AG04449 (cell line): Measurements from ENCODE around the gene PDZD2.

Experiments used
- CTCF ChIA-PET: fragments of 350-600 bp; formaldehyde crosslinking; extraction: SDS; loops from one replicate; lab custom pipeline; 2021; ENCODE audit warnings: antibody characterized with exemption; lab: Yijun Ruan, JAX
- POLR2A ChIA-PET: fragments of 400-600, 350-600 bp; formaldehyde crosslinking; extraction: SDS; loops from one replicate; lab custom pipeline; 2020; ENCODE audit warnings: antibody characterized with exemption, inconsistent platforms; lab: Yijun Ruan, JAX
- DNase-seq: peaks from one replicate; pipeline ENCODE4 v3.0.0-alpha.2; 2010; ENCODE audit warnings: low read depth, low spot score
- H3K4me3 ChIP-seq: 2 replicates; pipeline ENCODE4 v1.5.1; 2011; ENCODE audit warnings: low read depth, mild to moderate bottlenecking, control low read depth, low read length
- TF ChIP-seq, protein P1 (sequence below): IDR thresholded peaks from one replicate; pipeline ENCODE4 v1.5.1; 2011; ENCODE audit warnings: mild to moderate bottlenecking, moderate library complexity, low read length, control low read depth, inconsistent platforms; ENCODE audit not compliant: insufficient read depth; ENCODE audit errors: missing control alignments

The PDZD2 gene

DNA sequence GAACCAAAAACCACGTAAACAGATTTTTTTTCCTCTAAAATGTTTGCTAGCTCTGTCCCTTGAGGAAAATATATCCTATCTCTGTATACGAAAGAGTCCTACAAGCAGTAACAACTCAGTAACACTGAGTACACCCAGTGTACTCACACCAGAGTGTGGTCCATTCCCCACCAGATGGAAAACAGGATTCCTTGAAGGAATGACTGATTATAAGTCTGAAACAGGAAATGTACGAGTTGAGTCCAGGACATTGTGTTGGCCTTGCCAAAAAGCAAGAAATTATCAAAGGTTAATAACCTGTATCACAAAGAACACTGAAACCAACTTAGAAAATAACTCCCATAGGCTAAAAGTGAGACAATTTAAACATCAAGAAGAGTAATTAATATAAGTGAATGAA lies 514.8 kb downstream of the PDZD2 start:
- ChIA-PET CTCF (interaction anchor here (1.4 kb wide), 1 partner anchor 176 kb away, joined by 3 read pairs; no protein-coding TSS in a partner anchor), POLR2A (no interaction called here)
- DNase-seq = no peak
- no peak overlapping the region for H3K4me3 ChIP-seq
- TF ChIP-seq, protein P1, sequence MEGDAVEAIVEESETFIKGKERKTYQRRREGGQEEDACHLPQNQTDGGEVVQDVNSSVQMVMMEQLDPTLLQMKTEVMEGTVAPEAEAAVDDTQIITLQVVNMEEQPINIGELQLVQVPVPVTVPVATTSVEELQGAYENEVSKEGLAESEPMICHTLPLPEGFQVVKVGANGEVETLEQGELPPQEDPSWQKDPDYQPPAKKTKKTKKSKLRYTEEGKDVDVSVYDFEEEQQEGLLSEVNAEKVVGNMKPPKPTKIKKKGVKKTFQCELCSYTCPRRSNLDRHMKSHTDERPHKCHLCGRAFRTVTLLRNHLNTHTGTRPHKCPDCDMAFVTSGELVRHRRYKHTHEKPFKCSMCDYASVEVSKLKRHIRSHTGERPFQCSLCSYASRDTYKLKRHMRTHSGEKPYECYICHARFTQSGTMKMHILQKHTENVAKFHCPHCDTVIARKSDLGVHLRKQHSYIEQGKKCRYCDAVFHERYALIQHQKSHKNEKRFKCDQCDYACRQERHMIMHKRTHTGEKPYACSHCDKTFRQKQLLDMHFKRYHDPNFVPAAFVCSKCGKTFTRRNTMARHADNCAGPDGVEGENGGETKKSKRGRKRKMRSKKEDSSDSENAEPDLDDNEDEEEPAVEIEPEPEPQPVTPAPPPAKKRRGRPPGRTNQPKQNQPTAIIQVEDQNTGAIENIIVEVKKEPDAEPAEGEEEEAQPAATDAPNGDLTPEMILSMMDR = no peak

DNA sequence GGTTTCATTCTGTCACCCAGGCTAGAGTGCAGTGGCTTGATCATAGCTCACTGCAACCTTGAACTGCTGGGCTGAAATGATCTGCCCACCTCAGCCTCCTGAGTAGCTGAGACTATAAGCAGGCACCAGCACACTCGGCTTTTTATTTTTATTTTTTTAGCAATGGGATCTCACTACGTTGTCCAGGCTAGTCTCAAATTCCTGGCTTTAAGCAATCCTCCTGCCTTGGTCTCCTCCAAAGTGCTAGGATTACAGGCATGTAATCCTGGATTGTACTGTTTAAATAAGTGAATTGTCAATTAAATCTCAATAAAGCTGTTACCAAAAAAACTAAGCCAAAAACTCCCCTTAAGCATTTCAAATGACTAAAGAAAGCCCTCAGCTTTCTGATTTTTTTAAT lies 516.3 kb downstream of the PDZD2 start:
- ChIA-PET POLR2A (no interaction called here), CTCF (no interaction called here)
- no peak for DNase-seq

DNA sequence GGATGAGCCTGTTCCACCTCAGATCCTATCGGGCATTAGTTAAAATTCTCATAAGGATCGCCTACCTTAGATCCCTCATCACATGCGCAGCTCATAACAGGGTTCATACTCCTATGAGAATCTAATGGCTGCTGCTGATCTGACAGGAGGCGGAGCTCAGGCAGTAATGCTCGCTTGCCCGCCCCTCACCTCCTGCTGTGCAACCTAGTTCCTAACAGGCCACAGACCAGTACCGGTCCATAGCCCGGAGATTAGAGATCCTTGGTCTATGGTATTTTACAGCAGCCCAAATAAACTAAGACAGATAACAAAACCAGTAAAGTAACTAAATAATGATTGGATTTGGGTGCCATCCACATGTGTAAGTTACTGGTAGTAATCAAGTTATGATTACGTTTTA lies 517.7 kb downstream of the PDZD2 start:
- TF ChIP-seq, protein P1 = no peak
- ChIA-PET CTCF (no interaction called here), POLR2A (no interaction called here)
- DNase-seq = no peak
- no peak overlapping the region for H3K4me3 ChIP-seq

More for the DNA sequence above, 516.3 kb downstream of the PDZD2 start:
- no peak overlapping the region for H3K4me3 ChIP-seq
- TF ChIP-seq, protein P1 = no peak

DNA sequence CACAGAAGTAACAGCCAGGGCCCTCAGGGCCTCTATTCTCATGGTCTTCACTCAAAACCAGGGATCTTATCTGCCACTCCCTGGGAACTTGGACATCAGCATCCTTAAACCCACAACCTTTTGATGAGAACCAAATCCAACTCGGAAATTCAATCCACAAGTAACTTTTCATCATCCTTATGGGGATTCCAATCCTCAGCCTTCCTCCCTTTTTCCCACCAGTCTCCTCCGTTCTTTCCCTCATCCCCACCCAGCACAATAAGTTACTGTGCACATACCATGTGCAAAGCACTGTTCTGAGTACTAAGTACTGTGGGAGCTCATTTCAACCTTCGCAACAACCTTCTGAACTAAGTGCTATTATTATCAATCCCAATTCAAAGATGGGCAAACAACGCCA lies 518.1 kb downstream of the PDZD2 start:
- DNase-seq = no peak
- no peak overlapping the region for H3K4me3 ChIP-seq
- TF ChIP-seq, protein P1 = no peak
- POLR2A ChIA-PET = no interaction called here
- CTCF ChIA-PET = interaction anchor here (0.6 kb wide), 1 partner anchor 8 kb away, joined by 3 read pairs; no protein-coding TSS in a partner anchor

DNA sequence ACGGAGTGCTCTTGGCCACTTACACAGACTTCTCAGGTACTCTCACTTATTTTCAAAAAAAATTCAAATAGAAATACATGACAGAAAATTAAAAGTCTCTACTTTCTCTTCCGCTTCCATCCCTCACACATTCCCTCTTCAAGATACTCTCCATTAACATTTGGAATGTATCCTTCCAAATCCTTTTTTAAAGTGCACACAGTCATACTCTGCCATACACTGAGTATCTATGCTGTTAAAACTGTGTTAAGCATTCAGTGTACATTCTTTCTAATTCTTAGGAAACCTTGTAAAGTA lies 519.7 kb downstream of the PDZD2 start:
- CTCF ChIA-PET = no interaction called here
- DNase-seq = no peak
- POLR2A ChIA-PET = no interaction called here
- TF ChIP-seq, protein P1 = no peak
- no peak overlapping the region for H3K4me3 ChIP-seq

DNA sequence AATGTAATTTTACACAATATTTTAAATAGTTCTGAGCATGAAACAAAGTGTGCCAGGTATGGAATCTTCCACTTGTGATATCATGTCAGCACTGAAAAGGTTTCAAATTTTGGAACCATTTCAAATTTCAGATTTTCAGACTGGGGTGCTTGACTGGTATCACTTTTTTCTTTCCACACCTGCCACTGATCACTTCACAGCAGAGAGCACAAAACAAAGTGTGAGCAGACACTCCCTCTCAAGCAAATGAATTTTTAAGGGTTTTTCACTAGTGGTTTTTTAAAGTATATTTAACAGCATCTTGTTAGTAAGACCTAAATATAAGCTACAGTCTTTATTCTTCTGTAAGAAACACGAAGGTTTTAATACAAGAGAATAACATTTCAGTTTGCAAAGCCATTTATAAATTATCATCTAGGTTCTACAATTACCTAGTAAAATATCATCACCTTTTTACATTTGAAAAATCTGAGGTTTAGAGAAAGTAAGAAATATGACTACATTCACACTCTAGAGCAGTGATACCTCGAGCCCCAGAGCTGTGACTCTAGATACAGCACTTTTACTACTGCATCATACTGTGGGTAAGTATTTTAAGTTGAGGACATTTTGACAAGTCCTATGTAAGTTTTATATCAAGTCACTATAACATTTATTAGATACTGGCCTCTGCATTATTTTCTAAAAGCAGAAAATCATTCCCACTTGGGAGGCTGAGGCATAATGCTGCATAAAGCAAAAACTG lies 520.6 kb downstream of the PDZD2 start:
- no peak overlapping the region for H3K4me3 ChIP-seq
- ChIA-PET POLR2A (no interaction called here), CTCF (no interaction called here)

More for the DNA sequence above, 520.6 kb downstream of the PDZD2 start:
- no peak for DNase-seq
- TF ChIP-seq, protein P1 = no peak
